Skeletal muscle cell (primary cell): Measurements from ENCODE around the gene GPA33.

Experiments used
- DNase-seq: peaks from one replicate; pipeline ENCODE4 v3.0.0-alpha.2; 2010; ENCODE audit warnings: low read depth
- H3K4me3 ChIP-seq: 2 replicates; pipeline ENCODE4 v1.5.1; 2011; ENCODE audit warnings: low read depth, mild to moderate bottlenecking, control low read depth, low read length, moderate library complexity

Gene GPA33

GRCh38 chr1:167090314-167090942 is at the start of gene GPA33:
Gene GPA33, minus strand, starts transcription at chr1:167090377. Its CDS starts 90 bp downstream, at chr1:167090287.
- no peak within 1 kb of the TSS for H3K4me3 ChIP-seq
- no peak for DNase-seq

GRCh38 chr1:167138703-167139102 is 48.5 kb upstream of the GPA33 start:
- no peak overlapping the region for H3K4me3 ChIP-seq
- no peak for DNase-seq

- no peak for DNase-seq
- no peak overlapping the region for H3K4me3 ChIP-seq
These were observed 47.8 kb upstream of the GPA33 start for GRCh38 chr1:167137793-167138510.

- DNase-seq: no peak
- no peak overlapping the region for H3K4me3 ChIP-seq
These were observed 47.2 kb upstream of the GPA33 start for GRCh38 chr1:167137332-167137781.

- DNase-seq: no peak
- H3K4me3 ChIP-seq: no peak overlapping the region
These were observed 46.6 kb upstream of the GPA33 start for GRCh38 chr1:167136806-167137205.

GRCh38 chr1:167136191-167136614 is 46.0 kb upstream of the GPA33 start:
- H3K4me3 ChIP-seq: no peak overlapping the region
- DNase-seq: peak; percentile 54

GRCh38 chr1:167135281-167135840 is 45.2 kb upstream of the GPA33 start:
- H3K4me3 ChIP-seq: no peak overlapping the region
- DNase-seq: no peak

- DNase-seq: no peak
- no peak overlapping the region for H3K4me3 ChIP-seq
These were observed 42.3 kb upstream of the GPA33 start for GRCh38 chr1:167132301-167133010.

GRCh38 chr1:167130829-167131510 is 40.8 kb upstream of the GPA33 start:
- no peak overlapping the region for H3K4me3 ChIP-seq

GRCh38 chr1:167128261-167129227 is 38.4 kb upstream of the GPA33 start:
- no peak for DNase-seq
- no peak overlapping the region for H3K4me3 ChIP-seq

More at GRCh38 chr1:167130829-167131510, 40.8 kb upstream of the GPA33 start:
- no peak for DNase-seq

- DNase-seq: no peak
- H3K4me3 ChIP-seq: no peak overlapping the region
These were observed 37.5 kb upstream of the GPA33 start for GRCh38 chr1:167127661-167128060.

- no peak for DNase-seq
- H3K4me3 ChIP-seq: no peak overlapping the region
These were observed 37.1 kb upstream of the GPA33 start for GRCh38 chr1:167127236-167127635.

GRCh38 chr1:167126811-167127210 is 36.6 kb upstream of the GPA33 start:
- DNase-seq: no peak
- H3K4me3 ChIP-seq: no peak overlapping the region

- DNase-seq: no peak
- H3K4me3 ChIP-seq: no peak overlapping the region
These were observed 36.1 kb upstream of the GPA33 start for GRCh38 chr1:167126317-167126716.

- no peak for DNase-seq
- no peak overlapping the region for H3K4me3 ChIP-seq
These were observed 32.4 kb upstream of the GPA33 start for GRCh38 chr1:167122568-167122967.

GRCh38 chr1:167122121-167122480 is 31.9 kb upstream of the GPA33 start:
- H3K4me3 ChIP-seq: no peak overlapping the region
- DNase-seq: no peak

- DNase-seq: no peak
- peak overlapping the region; percentile 23 for H3K4me3 ChIP-seq
These were observed 31.4 kb upstream of the GPA33 start for GRCh38 chr1:167121375-167122120.

- peak overlapping the region; percentile 23 for H3K4me3 ChIP-seq
- DNase-seq: no peak
These were observed 30.7 kb upstream of the GPA33 start for GRCh38 chr1:167120899-167121298.
